Measurements from ENCODE around the gene RAVER1. TPM values are rescaled to one million over a fixed set of nuclear protein-coding genes. Genes with fewer than 3 reads are reported as not detected.

Gene RAVER1
- total RNA-seq, 1 donor from 2014 or later = 11.1 TPM

- Histone ChIP-seq H3K27me3 (ENCODE audit: low read depth) (no peaks in the 10 kb centered on the region), H3K4me3 (no peak overlapping the region), H3K27ac (replicated peaks) (no peak overlapping the region), H3K9me3 (replicated peaks) (no peaks in the 10 kb centered on the region), H3K4me1 (no peaks in the 10 kb centered on the region), H3K36me3 (peaks cover 89% of the 10 kb centered on the region)
- TF ChIP-seq CTCF (IDR thresholded peaks at IDR 0.05; ENCODE audit: borderline replicate concordance) = no peak
- no peak for DNase-seq
- intact Hi-C loops (cut with micrococcal nuclease) = no loop called here
These were observed 30.5 kb upstream of the RAVER1 start for GRCh38 chr19:10363789-10364281.

- no peak for TF ChIP-seq CTCF (IDR thresholded peaks at IDR 0.05; ENCODE audit: borderline replicate concordance)
- intact Hi-C loops (cut with micrococcal nuclease) = no loop called here
- peaks cover 89% of the 10 kb centered on the region for H3K36me3 ChIP-seq
These were observed 28.9 kb upstream of the RAVER1 start for GRCh38 chr19:10362259-10362658.

GRCh38 chr19:10361569-10362011 is 28.3 kb upstream of the RAVER1 start:
- no peaks in the 10 kb centered on the region for H3K9me3 ChIP-seq (replicated peaks)
- DNase-seq = no peak
- H3K4me1 ChIP-seq = no peaks in the 10 kb centered on the region
- H3K4me3 ChIP-seq = no peak overlapping the region
- H3K36me3 ChIP-seq = peaks cover 87% of the 10 kb centered on the region
- no peak overlapping the region for H3K27ac ChIP-seq (replicated peaks)
- intact Hi-C loops (cut with micrococcal nuclease) = no loop called here
- no peak for TF ChIP-seq CTCF (IDR thresholded peaks at IDR 0.05; ENCODE audit: borderline replicate concordance)
- H3K27me3 ChIP-seq (ENCODE audit: low read depth) = no peaks in the 10 kb centered on the region

More at GRCh38 chr19:10362259-10362658, 28.9 kb upstream of the RAVER1 start:
- Histone ChIP-seq H3K27ac (replicated peaks) (no peak overlapping the region), H3K27me3 (ENCODE audit: low read depth) (no peaks in the 10 kb centered on the region), H3K9me3 (replicated peaks) (no peaks in the 10 kb centered on the region), H3K4me1 (no peaks in the 10 kb centered on the region), H3K4me3 (no peak overlapping the region)
- DNase-seq = no peak

- Histone ChIP-seq H3K4me1 (peaks cover 17% of the 10 kb centered on the region), H3K9me3 (replicated peaks) (no peaks in the 10 kb centered on the region), H3K36me3 (peaks cover 67% of the 10 kb centered on the region), H3K27ac (replicated peaks) (no peak overlapping the region), H3K4me3 (no peak overlapping the region), H3K27me3 (ENCODE audit: low read depth) (no peaks in the 10 kb centered on the region)
- no peak for DNase-seq
- intact Hi-C loops (cut with micrococcal nuclease) = no loop called here
- TF ChIP-seq CTCF (IDR thresholded peaks at IDR 0.05; ENCODE audit: borderline replicate concordance) = no peak
These were observed 23.1 kb upstream of the RAVER1 start for GRCh38 chr19:10356431-10356830.

DNA sequence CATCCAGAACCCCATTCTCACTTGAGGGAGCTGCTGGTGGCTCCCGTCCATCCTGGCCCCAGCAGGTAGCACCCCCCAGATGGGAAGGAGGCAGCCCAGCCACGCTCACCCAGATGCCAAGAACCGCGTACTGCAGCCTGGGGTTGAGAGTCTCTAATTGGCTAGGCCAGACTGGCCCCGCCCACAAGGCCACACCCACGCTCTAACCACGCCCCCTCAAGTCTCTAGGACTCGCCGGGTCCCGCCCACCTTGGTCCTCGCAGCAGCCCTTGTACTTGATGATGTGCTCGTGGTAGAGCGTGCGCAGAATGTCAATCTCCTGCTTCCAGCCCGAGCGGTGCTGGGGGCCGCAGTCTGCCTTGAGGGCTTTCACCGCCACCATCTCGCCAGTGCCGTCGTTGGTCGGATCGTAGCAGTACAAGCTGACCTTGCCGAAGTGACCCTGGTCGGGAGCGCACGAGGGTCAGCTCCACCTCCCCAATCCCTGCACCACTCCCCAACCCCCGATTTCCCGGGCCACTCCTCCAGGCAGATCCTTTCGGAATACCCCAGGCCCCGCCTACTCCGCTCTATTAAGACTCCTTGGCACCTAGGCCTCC is 20.6 kb upstream of the RAVER1 start:
- no peaks in the 10 kb centered on the region for H3K27me3 ChIP-seq (ENCODE audit: low read depth)
- H3K4me3 ChIP-seq = peak overlapping the region; percentile 62
- no peak for TF ChIP-seq CTCF (IDR thresholded peaks at IDR 0.05; ENCODE audit: borderline replicate concordance)
- peaks cover 17% of the 10 kb centered on the region for H3K4me1 ChIP-seq
- intact Hi-C loops (cut with micrococcal nuclease) = no loop called here
- no peaks in the 10 kb centered on the region for H3K9me3 ChIP-seq (replicated peaks)
- peaks cover 59% of the 10 kb centered on the region for H3K36me3 ChIP-seq
- DNase-seq = peak; percentile 80
- H3K27ac ChIP-seq (replicated peaks) = peak overlapping the region; percentile 84
